ENCODE measurements around the gene ZMIZ1.

ZMIZ1 gene

GRCh38 chr10:79346388-79347225 is 277.8 kb downstream of the ZMIZ1 start:
- H3K4me3 ChIP-seq (ENCODE audit: low read depth, low read length): peak overlapping the region; percentile 30

DNA sequence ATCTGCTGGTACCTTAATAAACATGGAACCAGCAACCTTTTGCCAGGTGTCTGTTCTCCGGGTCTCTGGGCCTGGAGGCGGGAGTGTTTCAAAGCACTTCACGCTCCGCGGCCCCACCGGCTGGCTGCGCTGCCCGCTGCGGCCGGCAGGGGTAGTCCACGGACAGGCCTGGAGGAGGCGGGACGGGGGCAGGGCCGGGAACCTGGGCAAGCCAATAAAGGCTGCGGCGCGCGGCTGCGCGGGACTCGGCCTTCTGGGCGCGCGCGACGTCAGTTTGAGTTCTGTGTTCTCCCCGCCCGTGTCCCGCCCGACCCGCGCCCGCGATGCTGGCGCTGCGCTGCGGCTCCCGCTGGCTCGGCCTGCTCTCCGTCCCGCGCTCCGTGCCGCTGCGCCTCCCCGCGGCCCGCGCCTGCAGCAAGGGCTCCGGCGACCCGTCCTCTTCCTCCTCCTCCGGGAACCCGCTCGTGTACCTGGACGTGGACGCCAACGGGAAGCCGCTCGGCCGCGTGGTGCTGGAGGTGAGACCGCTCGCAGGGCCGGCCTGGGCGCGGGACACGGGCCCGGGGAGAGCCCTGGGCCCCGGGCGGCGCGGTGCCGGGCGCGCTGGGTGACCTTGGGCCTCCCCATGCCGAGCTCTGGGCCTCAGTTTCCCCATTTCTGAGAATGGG is 278.6 kb downstream of the ZMIZ1 start, which contains the start of gene PPIF:
Gene PPIF, plus strand, starts transcription at position 244 of the 668 bp plus-strand sequence. Its CDS starts 80 bp downstream, at position 324.
- peak within 1 kb of the TSS; percentile 94 for H3K4me3 ChIP-seq (ENCODE audit: low read depth, low read length)
- peak; percentile 78 for TF ChIP-seq CTCF (IDR thresholded peaks at IDR 0.05; ENCODE audit: low read depth, low read length)
- peak; percentile 94 for TF ChIP-seq POLR2A (IDR thresholded peaks at IDR 0.05; ENCODE audit: extremely low read depth, insufficient read length)
- TF ChIP-seq, protein P1, sequence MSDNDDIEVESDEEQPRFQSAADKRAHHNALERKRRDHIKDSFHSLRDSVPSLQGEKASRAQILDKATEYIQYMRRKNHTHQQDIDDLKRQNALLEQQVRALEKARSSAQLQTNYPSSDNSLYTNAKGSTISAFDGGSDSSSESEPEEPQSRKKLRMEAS (IDR thresholded peaks at IDR 0.05; ENCODE audit: low read depth, low read length): no peak; the same call in 1 of the 2 replicates
- TF ChIP-seq MYC (IDR thresholded peaks at IDR 0.05; ENCODE audit: low read depth, low read length): no peak; the same call in 1 of the 2 replicates
- DNase-seq (ENCODE audit: low read depth): peak; percentile 96

More at GRCh38 chr10:79346388-79347225, 277.8 kb downstream of the ZMIZ1 start:
- no peak for DNase-seq (ENCODE audit: low read depth)
- TF ChIP-seq, protein P1 (IDR thresholded peaks at IDR 0.05; ENCODE audit: low read depth, low read length): no peak
- TF ChIP-seq CTCF (IDR thresholded peaks at IDR 0.05; ENCODE audit: low read depth, low read length): no peak
- TF ChIP-seq MYC (IDR thresholded peaks at IDR 0.05; ENCODE audit: low read depth, low read length): no peak; the same call in 1 of the 2 replicates
- no peak for TF ChIP-seq POLR2A (IDR thresholded peaks at IDR 0.05; ENCODE audit: extremely low read depth, insufficient read length)

DNA sequence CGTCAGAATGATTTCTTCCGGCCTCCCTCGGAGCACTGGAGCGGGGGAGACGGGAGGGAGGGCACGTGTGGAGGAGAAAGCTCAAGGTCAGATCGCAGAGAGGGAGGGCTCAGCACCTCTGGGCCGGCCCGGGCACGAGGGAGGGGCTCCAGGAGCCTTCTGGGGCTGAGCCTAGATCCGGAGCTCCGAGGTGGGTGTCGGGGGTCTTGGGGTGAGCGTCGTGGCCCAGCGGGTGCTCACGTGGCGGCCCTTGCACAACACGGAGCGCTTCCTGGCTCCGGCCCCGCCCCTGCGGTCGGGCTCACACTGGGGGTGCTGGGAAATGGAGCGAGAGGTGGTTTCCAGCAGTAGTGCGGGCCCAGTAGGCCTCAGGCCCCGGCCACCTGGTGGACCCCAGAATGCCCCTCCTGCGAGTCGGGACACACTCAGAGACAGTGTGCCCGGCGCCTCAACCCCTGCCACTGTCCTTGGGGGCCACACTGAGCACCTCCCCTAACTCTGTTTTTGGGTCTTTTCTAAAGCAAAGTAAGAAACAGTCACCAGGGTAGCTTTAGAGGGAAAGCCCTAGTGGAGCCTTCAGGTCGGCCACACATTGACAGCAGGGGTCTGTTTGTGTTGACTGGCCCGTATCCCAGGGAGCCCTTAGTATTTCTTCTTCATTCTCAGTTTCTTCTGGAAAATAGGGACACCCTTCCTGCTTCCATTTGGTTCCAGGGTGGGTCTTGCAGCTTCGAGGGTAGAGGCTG is 279.3 kb downstream of the ZMIZ1 start:
- TF ChIP-seq CTCF (IDR thresholded peaks at IDR 0.05; ENCODE audit: low read depth, low read length) (no peak), POLR2A (IDR thresholded peaks at IDR 0.05; ENCODE audit: extremely low read depth, insufficient read length) (no peak), MYC (IDR thresholded peaks at IDR 0.05; ENCODE audit: low read depth, low read length) (peak; percentile 99)
- TF ChIP-seq, protein P1 (IDR thresholded peaks at IDR 0.05; ENCODE audit: low read depth, low read length): peak; percentile 97
- peak; percentile 92 for DNase-seq (ENCODE audit: low read depth)
- peak overlapping the region; percentile 94 for H3K4me3 ChIP-seq (ENCODE audit: low read depth, low read length)

- DNase-seq (ENCODE audit: low read depth): no peak
- TF ChIP-seq POLR2A (IDR thresholded peaks at IDR 0.05; ENCODE audit: extremely low read depth, insufficient read length): no peak
- no peak for TF ChIP-seq CTCF (IDR thresholded peaks at IDR 0.05; ENCODE audit: low read depth, low read length)
- TF ChIP-seq MYC (IDR thresholded peaks at IDR 0.05; ENCODE audit: low read depth, low read length): no peak
- TF ChIP-seq, protein P1 (IDR thresholded peaks at IDR 0.05; ENCODE audit: low read depth, low read length): no peak
- peak overlapping the region; percentile 94 for H3K4me3 ChIP-seq (ENCODE audit: low read depth, low read length)
Measured at GRCh38 chr10:79348640-79348988, 279.8 kb downstream of the ZMIZ1 start.

DNA sequence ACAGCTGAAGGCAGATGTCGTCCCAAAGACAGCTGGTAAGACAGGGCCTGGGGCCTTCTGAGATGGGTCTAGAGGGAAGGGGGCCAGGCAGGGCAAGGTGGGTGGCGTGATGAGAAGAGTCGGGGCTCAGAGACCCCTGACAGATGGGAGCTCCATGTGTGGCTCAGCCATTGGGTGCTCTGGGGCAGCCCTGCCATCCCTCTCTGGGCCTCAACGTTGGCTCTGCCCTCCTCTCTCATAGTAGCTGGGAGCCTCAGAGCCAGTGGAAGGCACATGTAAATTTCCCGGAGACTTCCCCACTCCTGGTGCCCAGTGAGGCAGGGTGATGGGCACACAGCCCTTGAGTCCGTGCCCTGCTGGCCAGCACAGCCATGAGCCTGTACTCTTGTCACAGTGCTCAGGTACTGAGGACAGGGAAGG is 280.3 kb downstream of the ZMIZ1 start:
- TF ChIP-seq CTCF (IDR thresholded peaks at IDR 0.05; ENCODE audit: low read depth, low read length): no peak
- TF ChIP-seq, protein P1 (IDR thresholded peaks at IDR 0.05; ENCODE audit: low read depth, low read length): no peak
- no peak for TF ChIP-seq POLR2A (IDR thresholded peaks at IDR 0.05; ENCODE audit: extremely low read depth, insufficient read length)
- no peak for TF ChIP-seq MYC (IDR thresholded peaks at IDR 0.05; ENCODE audit: low read depth, low read length)
- no peak for DNase-seq (ENCODE audit: low read depth)
- peak overlapping the region; percentile 94 for H3K4me3 ChIP-seq (ENCODE audit: low read depth, low read length)

Data from NB4 (cell line).